ENCODE results near the gene SHC4.
"Not testable (repeated sequence)": the region's sequence is repeated elsewhere in the genome, so short reads cannot be mapped to it uniquely, and the experiment has no call there.

The SHC4 gene

DNA sequence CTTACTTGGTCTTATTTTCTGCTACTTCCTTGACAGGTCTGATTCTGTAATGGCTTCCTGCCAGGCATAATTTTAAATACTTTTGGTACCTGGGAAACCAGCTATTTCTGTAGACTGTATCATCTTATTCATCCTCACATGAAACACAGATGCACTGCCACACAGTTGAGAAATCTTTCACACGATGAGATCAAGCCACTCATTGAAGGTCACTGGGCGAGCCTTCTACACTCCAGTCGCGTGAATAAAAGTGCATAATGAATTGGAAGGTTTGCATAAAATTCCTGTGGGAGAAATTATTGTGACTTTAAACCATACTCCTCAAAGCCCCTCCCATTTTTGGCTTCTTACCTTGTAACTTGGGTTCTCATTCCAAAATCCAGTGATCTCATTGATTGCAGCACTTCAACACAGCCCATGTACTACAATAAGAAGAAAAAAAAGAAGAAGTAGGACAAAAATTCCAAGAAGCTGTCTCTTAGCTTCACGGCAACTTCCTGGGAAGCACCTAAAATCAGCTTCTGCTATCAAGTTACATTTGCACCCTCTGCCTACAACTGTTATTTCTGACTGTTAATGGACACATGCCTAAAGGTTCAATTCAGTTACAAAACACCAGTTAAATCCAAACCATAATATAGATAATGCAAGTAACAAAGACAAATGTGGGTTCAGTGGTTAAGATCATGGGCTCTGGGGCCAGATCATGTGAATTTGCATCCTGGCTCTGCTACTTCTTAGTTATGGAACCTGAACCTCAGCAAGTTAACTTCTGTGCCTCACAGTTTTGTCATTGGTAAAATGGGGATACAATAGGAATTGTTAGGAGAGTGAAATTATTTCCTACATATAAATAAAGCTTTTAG, 39.0 kb downstream of the SHC4 start:
- no peak for DNase-seq (ENCODE audit: low read depth)

DNA sequence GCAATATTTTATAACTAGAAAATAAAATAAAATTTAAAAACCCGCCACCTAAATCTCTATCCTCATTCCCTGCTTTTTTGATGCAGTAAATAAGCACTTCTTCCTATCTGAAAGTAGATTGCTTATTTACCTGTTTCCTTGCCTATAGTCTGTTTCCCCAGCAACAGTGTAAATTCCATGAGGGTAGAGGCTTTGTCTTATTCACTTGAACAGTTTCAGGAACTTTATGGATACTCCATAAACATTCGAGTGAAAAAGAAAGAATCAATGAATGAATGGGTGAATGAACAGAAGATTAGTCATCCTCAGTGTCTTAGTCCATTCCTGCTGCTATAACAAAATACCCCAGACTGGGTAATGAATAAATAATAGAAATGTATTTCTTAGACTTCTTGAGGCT, 41.7 kb downstream of the SHC4 start:
- DNase-seq (ENCODE audit: low read depth): no peak

DNA sequence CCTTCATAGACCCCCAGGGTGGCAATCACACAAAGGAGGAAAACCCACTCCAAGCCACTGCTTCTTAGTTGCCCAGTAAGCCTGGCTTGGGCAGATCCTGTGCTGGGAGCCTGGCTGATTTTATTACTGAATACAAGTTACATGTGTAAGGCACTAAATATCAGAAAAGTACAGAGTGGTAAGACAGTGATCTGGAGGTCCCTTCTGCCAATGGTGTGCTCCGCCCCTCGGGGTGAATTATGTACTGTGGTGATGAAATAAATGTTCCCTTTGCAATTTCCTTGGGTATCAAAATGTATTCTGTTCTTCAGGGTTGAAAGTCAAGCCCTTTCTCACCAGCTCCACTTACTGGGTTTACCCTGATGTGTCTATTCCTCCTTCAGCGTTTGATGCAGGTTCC, 47.0 kb downstream of the SHC4 start:
- DNase-seq (ENCODE audit: low read depth): no peak

DNA sequence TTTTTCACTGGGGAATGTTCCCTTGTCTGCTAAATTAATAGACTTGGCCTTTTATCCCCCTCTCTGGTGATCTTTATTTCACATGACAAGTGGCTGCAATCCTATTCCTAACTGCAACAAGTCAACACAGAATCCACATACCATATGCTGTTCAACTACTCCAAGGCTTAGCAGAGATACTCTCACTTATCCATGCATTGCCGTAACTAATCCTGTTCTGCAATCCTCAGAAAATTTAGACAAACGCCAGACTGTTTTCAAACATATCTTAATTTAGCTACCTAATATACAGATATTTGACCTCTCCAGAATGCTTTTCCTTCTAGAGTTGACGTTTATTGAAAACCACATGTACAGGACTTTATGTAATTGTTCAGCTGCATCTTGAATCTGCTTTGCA, 47.9 kb downstream of the SHC4 start:
- no peak for DNase-seq (ENCODE audit: low read depth)

DNA sequence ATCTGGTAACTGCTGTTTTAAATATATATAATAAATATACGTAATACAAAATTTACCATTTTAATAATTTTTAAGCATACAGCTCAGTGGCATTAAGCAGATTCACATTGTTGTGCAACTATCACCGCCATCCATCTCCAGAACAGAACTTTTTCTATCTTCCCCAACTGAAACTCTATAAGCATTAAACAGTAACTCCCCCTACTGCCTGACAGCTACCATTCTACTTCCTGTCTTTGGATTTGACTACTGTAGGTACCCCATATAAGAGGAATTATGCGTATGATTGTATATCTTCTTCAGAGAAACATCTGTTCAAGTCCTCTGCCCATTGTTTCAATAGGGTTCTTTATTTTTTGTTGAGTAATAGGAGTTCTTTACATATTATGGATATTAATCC, 49.0 kb downstream of the SHC4 start:
- no peak for DNase-seq (ENCODE audit: low read depth)

DNA sequence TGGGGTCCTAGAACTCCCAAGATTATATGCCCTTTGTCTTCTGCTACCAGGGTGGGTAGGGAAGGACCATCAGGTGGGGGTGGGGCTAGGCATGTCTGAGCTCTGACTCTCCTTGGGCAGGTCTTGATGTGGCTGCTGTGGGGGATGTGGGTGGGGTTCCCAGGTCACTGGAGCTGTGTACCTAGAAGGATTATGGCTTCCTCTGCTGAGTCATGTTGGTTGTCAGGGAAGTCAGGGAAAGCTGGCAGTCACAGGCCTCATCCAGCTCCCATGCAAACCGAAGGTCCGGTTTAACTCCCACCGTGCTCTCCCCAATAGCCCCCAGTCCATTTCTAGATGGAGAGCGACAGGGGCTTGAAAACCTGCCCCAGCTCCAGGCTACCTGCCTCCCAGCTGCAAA, 50.6 kb downstream of the SHC4 start:
- DNase-seq (ENCODE audit: low read depth): no peak

DNA sequence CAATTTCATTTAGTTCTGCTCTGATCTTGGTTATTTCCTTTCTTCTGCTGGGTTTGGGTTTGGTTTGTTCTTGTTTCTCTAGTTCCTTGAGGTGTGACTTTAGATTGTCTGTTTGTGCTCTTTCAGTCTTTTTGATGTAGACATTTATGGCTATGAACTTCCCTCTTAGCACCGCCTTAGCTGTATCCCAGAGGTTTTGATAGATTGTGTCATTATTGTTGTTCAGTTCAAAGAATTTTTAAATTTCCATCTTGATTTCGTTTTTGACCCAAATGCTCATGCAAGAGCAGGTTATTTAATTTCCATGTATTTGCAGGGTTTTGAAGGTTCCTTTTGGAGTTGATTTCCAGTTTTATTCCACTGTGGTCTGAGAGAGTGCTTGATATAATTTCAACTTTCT, 53.2 kb downstream of the SHC4 start:
- DNase-seq (ENCODE audit: low read depth): not testable (repeated sequence)

DNA sequence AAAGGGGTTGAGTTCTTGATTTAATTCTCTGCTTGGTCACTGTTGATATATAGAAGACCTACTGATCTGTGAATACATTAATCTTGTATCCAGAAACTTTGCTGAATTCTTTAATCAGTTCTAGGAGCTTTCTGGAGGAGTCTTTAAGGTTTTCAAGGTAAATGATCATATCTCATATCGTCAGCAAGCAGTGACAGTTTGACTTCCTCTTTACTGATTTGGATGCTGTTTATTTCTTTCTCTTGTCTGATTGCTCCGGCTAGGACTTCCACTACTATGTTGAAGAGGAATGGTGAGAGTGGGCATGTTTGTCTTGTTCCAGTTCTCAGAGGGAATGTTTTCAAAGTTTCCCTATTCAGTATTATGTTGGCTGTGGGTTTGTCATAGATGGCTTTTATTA, 54.4 kb downstream of the SHC4 start:
- DNase-seq (ENCODE audit: low read depth): not testable (repeated sequence)

DNA sequence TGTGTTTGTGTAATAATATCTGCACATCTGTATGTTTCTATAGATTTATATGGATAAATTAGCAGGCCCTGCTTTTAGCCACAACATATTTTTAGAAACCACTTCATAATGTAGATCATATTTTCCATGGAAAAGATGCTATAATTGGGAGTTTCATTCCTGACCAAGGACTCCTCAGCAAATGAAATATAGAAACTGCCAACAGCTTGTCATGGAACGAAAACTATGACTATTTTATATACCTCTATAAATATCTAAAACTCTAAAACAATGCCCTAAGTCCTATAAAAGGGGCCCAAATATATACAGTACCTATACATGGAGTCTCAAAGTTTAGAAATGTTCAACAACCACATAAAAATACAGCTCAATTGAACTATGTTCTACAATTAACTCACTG, 57.9 kb downstream of the SHC4 start:
- DNase-seq (ENCODE audit: low read depth): no peak

DNA sequence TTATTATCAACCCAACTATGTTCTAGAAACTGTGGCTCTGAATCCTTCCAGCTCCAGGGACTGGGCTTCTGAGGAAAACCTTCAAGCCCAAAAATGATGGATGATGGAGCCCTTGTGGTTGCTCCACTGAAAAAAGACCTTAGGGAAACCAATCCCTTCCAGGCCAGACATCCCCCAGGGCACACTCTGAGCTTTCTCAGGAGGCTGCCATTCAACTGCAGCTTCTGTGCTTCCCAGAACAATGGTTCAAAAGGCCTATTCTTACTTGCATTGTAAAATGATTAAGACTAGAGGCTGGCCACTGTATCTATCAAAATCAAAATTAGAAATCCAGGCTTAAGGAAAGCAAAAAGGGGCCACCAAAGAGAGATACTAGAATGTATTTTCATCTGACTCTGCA, 58.5 kb downstream of the SHC4 start:
- DNase-seq (ENCODE audit: low read depth): no peak

DNA sequence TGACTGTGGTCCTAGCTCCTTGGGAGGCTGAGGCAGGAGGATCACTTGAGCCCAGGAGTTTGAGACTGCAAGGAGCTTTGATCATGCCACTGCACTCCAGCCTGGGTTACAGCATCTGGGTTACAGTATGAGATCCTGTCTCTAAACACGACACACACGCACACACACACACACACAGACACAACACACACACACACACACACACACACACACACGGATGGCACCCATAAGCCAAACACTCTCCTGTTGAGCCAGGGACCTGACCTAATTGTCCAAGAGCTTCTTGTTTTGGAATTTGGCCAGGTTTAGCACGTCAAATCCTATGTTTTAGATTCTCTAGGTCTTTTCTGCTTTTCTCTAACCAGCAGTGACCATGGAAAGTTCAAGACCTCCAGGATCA, 59.0 kb downstream of the SHC4 start:
- DNase-seq (ENCODE audit: low read depth): no peak

DNA sequence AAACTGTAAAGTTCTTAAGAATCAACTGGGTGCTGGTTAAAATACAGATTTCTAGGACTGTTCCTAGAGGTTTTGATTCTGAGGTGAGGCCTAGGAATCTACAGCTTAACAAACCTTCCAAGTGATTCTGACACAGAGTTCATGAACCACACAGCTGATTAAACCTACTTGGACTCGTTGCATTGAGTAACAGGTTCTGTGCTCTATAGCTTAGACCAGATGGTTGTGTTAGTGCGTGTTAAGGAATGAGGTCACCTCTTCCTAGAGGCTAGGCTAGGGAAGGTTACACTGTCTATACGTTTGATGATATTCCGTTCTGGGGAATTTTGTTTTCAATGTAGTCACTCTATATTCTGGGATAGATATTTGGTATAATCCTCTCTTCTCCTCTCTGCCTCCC, 63.9 kb downstream of the SHC4 start:
- DNase-seq (ENCODE audit: low read depth): no peak

DNA sequence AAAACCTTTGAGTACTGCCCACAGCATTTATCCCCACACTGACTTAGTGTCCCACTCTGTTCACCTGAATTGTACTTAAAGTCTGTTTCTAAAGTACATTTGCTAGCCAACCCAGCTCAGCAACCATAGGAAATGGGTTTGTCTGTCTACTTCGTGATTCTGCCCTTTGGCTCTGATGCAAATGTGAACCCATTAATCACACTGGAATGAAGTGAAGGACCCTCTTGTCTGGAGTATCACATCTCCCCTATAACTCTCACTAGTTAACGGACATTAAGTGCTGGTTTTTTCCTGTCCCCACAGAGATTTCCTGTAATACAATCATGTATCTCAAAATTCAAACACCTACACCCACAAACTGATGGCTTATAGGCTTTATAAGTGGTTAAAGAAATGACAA, 65.3 kb downstream of the SHC4 start:
- DNase-seq (ENCODE audit: low read depth): no peak

DNA sequence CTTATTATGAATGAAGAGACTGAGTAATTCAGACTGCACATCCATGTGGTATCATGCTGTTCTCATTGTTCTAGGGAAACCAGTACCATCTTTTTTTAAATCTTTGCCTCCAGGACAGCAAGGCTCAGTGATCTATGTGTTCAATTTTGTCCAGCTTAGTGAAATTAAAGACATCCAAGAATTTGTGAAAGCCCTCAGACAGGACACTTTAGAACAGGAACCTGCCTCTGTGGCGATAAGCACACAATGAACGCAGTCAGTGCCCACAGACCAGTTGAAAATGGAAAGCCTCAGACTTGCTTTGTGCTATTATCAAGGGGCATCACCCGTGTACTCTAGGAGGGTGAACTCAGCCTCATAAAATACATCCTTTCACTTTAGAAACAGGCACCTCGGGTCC, 65.7 kb downstream of the SHC4 start:
- no peak for DNase-seq (ENCODE audit: low read depth)

DNA sequence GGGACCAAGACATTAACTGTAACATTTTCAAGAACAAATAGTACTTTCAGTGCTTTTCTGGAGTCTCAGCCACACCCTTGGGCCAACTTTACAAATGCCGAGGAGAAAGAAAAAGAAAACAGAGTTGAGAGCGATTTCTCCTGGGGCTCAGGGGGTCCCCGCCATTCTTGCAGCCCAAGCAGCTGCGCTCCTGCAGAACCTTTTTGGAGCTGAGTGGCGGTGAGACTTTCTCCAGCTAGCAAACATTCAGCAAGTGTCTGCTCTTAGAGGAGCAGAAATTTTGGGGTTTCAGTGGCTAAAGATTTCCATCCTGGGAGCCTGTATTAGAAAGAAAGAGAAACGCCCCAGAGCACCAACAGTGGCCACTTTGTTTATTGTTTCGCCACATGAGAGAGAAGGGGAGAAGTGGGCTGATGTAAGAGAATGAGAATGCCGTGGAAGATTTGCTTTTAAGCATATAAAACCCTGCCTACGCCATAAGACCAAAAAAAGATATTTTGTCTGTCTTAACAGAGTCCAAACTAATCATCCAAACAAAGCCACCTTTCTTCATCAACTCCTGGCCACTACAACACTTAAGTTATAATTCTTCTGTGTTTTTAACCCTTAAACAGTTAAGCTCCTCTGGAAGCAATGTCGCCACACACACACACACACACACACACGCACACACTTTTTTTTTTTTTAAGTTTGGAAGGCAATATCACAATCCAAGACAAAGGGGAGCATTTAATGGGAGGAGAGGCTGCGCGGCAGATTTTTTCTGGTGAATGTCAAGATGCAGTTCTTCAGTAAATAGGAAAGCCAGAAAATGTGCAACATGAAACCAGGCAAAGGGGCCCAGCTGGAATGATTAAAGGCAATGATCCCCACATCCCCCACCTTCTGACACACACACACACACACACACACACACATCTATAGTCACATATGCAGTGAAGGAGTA, 66.6 kb downstream of the SHC4 start:
- DNase-seq (ENCODE audit: low read depth): no peak

DNA sequence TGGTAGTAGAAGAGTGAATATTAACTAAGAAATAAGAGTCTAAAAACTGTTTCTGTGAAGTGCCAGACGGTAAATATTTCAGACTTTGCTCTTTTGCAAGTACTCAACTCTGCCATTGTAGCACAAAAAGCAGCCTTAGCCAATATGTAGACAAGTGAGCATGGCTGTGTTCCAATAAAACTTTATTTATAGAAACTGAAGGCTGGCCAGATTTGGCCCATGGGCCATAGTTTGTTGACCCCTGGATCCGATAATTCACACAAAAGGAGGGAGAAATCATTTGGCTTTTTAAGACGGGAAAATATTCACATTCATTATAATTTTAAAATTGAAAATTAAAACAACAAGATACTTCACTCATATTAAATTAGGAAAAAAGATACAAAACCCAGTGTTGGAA, 70.4 kb downstream of the SHC4 start:
- DNase-seq (ENCODE audit: low read depth): no peak

DNA sequence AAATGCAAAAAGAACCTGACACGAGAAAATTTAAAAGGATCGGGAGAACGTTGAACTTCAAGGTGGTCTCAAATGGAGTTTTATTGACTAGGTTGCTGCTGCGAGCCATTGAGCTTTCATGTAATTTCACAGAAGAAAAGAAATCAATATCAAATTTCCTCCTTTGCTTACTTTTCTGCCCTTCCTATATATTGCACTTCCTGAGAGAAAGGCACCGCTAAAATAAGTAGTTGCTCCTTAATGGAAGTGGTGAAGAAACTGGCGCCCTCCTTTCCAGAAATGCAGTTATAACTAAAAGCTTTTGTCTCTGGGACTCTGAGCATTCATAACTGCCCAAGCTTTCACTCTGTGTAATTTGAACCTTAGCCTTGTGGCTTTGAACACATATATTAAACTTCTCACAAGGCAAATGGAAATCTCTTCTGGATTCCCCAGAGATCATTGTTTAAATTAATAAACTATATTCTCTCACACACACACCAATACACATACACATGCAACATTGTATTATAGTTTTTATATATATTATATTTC, 72.4 kb downstream of the SHC4 start:
- DNase-seq (ENCODE audit: low read depth): no peak

DNA sequence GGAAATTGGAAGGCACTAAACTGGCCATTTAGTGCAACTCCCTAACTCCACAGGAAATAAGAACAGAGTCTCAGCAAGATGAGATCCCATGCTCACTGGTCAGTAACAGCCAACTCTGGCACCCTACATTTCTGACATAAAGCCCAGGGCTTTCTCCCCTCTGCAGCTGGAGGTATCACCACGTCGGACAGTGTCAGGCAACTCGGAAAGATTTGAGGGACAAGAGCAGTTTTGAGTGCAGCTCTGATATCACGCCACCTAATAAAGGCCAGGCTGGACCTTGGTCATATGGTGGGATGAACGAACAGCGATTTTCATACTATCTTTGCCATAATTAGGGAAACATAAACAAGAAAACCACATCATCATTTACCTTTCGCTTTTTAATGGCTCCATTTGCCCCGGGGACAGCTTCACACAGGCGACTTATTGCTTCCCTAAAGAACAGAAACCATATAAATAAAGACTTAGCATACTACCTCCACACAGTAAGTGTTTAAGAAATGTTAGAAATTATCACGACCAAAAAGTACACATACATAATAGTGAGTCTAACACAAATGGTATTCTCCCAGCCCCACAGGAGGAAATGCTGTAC, 73.2 kb downstream of the SHC4 start:
- DNase-seq (ENCODE audit: low read depth): no peak

DNA sequence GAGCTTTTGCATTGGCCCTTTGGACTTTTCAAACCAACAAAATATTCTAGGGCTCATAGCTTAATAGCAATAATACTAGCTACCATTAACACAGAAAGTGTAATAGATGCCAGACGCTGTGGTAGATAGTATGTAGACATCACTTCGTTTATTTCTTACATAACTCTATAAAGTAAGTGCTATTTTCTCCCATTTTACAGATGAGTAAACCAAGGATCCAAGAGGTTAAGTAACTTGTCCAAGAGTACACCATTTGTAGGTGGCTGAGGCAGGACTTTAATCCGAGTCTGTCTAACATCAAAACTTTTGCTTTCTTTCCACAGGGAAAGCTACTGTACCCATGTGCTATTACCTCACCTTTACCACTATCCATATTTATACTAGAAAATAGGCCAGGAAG, 73.8 kb downstream of the SHC4 start:
- no peak for DNase-seq (ENCODE audit: low read depth)

DNA sequence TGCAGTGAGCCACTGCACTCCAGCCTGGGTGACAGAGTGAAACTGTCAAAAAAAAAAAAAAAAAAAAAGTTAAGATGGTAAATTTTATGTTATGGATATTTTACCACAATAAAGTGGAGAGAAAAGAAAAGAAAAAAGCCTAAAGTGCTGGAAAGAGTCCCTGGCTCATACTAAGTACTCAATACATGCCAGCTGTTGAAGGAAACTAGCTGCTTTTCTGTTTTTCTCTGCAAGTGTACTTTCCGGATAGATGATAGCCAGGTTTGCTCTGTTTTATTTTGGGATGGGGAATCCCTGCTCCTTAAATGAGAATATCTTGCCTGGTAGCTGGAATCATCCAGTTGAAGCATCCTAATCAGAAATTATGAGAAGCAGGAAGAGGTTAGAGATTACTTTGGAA, 74.9 kb downstream of the SHC4 start:
- DNase-seq (ENCODE audit: low read depth): no peak

DNA sequence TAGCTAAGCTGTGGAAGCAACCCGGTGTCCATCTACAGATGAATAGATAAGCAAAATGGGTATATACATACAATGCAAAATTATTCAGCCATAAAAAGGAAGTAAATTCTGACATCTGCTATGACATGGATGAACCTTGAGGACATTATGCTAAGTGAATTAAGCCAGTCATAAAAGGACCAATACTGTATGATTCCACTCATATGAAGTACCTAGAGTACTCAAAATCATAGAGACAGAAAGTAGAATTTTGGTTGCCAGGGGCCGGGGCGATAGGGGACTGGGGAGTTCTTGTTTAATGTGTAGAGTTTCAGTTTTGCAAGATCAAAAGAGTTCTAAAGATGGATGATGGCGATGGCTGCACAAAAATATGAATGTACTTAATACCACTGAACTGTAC, 75.5 kb downstream of the SHC4 start:
- DNase-seq (ENCODE audit: low read depth): no peak

DNA sequence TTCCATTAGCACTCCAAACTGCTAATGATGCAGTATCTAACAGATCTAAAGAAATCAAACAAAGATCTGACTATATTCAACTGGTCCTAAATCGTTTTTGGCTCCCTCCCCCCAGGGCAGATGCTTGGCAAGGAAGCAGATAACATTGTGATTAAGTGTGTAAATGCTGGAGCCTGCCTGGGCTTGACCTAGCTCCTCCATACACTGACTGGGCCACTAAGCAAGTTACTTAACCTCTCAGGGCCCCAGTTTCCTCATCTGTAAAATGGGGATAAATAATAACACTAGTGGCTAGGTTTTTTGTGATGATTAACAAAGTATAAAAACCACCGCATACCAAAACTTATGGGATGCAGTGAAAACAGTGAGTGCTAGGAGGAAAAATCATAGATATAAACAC, 76.6 kb downstream of the SHC4 start:
- DNase-seq (ENCODE audit: low read depth): no peak

DNA sequence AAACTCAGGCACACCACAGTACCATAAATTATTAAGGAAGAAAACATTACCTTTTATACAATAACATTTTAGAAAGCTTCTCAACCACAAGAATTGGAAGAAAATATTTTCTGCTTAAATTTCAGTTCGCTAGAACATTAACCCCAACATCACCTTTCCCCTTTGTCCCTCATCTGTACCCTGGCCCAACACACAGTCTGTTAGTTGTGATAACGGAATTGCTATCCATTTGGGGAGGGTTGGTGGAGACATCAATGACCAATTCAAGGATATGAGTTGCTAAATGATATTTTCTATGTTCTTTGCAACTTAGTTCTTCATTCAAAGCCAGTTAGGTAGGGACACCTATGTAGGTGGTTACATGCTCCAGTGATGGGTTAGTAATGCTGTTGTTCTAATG, 80.0 kb downstream of the SHC4 start:
- no peak for DNase-seq (ENCODE audit: low read depth)
